ENCODE measurements around the gene GALR1.

Gene GALR1

DNA sequence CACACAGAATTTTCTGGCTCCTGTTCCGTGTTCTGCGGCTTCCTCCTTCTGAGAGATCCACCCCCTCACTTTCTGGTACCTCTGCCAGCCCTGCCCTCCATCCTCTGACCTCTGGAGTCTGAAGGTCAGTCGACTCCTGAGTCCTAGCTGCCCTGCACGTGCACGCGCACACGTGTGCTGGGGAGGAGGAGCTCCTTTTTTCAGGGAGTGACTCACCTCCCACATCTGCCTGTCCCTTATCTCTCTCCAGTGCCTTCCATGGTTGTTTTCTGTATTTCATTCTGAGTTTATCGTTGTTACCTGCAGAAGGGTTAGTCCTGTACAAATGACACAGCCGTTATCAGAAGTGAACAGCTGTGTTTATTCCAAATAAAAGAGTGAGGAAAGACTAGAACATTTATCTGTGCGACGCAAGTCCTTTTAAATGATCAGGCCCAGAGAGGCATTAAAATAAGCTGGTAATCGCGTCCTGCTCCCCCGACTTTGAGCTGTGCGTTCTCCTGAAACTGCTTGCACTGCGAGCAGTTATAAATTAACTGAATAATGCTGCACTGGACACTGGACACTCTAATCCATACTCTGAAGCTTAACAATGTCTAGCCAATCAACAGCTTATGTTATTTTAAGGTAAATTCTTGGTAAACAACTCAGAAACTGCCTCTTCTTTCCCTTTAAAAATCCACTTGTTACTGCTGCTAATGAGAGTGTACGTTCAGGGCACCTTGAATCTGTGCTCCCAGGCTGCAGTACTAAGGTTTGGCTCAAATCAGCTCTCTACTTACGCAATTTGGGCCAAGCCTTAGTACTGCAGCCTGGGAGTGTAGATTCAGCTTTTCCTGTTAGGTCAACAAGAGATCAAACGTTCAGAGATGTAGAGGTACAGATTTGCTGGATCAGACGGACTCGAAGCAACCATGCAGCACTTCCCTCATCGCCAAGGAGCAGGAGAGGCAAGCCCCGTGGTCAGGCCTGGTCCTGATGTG, 72.5 kb downstream of the GALR1 start:
- DNase-seq: no peak

DNA sequence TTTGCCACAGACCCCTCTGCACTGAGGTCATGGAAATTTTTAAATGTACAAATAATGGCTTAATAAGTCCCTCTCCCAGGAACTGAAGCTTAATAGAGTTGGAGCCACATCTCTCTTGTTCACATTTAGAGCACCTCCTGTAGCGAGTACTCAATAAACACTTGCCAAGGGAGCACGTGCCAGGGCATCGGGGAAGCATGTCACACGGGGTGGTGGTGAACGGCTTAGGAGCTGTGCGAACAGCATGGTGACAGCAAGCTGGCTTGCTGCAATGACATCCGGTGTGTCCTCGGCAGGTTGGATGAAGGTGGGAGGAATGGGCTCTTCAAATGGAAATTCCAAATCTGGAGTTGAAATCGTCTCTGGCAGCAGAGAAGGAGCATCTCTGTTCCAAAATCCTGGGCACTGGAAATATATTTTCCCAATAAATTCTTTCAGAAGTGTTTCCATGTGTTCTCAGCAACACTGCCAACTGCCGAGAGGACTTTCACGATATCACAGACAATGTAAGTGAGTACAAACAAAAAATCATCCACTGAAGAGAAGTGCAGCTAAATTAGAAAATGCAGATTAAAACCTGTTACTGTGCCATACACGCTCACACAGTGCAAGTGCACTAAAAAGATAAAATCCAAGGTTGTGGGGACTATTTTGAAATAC, 74.1 kb downstream of the GALR1 start:
- no peak for DNase-seq
